Osteoblast (primary cell): ENCODE measurements around the gene FAM110C. TPM values are rescaled to one million over a fixed set of nuclear protein-coding genes. Genes with fewer than 3 reads are reported as not detected.
"Not testable (repeated sequence)": the region's sequence is repeated elsewhere in the genome, so short reads cannot be mapped to it uniquely, and the experiment has no call there.

Experiments
- DNase-seq: peaks from one replicate; pipeline ENCODE4 v3.0.0; 2011; ENCODE audit warnings: low spot score, mixed read lengths; ENCODE audit not compliant: insufficient read length; ENCODE audit errors: missing footprints
- H2AFZ ChIP-seq: 2 replicates; pipeline ENCODE4 v1.6.0; 2011; ENCODE audit warnings: mild to moderate bottlenecking, low read length
- H3K27ac ChIP-seq: 2 replicates; pipeline ENCODE4 v1.5.1; 2011; ENCODE audit warnings: mild to moderate bottlenecking, low read depth, low read length, moderate library complexity
- H3K27me3 ChIP-seq: 2 replicates; pipeline ENCODE4 v1.6.0; 2012; ENCODE audit warnings: mild to moderate bottlenecking, control low read depth, inconsistent platforms, low read length, moderate library complexity; ENCODE audit not compliant: insufficient read depth
- H3K36me3 ChIP-seq: 2 replicates; pipeline ENCODE4 v1.5.1; 2011; ENCODE audit warnings: mild to moderate bottlenecking, low read length, control low read depth, moderate library complexity; ENCODE audit not compliant: insufficient read depth
- H3K4me1 ChIP-seq: 2 replicates; pipeline ENCODE4 v1.5.1; 2011; ENCODE audit warnings: mild to moderate bottlenecking, low read length, control low read depth, moderate library complexity; ENCODE audit not compliant: insufficient read depth
- H3K4me2 ChIP-seq: 2 replicates; pipeline ENCODE4 v1.6.0; 2011; ENCODE audit warnings: mild to moderate bottlenecking, low read length; ENCODE audit not compliant: insufficient read depth
- H3K4me3 ChIP-seq: fragments of 200-600 bp; sonication (generic); 3 replicates; pipeline ENCODE4 v1.5.1; 2012; ENCODE audit warnings: mild to moderate bottlenecking, low read length, inconsistent platforms; ENCODE audit not compliant: insufficient read depth
- H3K79me2 ChIP-seq: 2 replicates; pipeline ENCODE4 v1.6.0; 2012; ENCODE audit warnings: mild to moderate bottlenecking, low read length, control low read depth, inconsistent platforms; ENCODE audit not compliant: insufficient read depth
- H3K9me3 ChIP-seq: 2 replicates; pipeline ENCODE4 v1.5.1; 2011; ENCODE audit warnings: low read depth, low read length, control low read depth
- H4K20me1 ChIP-seq: 2 replicates; pipeline ENCODE4 v1.6.0; 2012; ENCODE audit warnings: mild to moderate bottlenecking, low read length, control low read depth; ENCODE audit not compliant: insufficient read depth
- total RNA-seq: library from RNA; depleted of rRNA; stranded (reverse); fragments of >200 nt; gene quantifications from 2 replicates; pipeline ENCODE4 v1.2.3, GENCODE V29; 2012
- TF ChIP-seq, protein P1 (sequence below): IDR thresholded peaks from 2 replicates; pipeline ENCODE4 v1.5.1; 2011; ENCODE audit warnings: mild to moderate bottlenecking, low read depth, low read length, moderate library complexity; ENCODE audit errors: extremely low read depth

Gene FAM110C
- total RNA-seq, 1 donor = not detected

GRCh38 chr2:26891-27290 is 19.4 kb downstream of the FAM110C start:
- no peak overlapping the region for H3K4me3 ChIP-seq
- H3K27me3 ChIP-seq = no peaks in the 10 kb centered on the region
- H3K27ac ChIP-seq = no peak overlapping the region
- DNase-seq = no peak
- no peak overlapping the region for H3K4me2 ChIP-seq
- TF ChIP-seq, protein P1, sequence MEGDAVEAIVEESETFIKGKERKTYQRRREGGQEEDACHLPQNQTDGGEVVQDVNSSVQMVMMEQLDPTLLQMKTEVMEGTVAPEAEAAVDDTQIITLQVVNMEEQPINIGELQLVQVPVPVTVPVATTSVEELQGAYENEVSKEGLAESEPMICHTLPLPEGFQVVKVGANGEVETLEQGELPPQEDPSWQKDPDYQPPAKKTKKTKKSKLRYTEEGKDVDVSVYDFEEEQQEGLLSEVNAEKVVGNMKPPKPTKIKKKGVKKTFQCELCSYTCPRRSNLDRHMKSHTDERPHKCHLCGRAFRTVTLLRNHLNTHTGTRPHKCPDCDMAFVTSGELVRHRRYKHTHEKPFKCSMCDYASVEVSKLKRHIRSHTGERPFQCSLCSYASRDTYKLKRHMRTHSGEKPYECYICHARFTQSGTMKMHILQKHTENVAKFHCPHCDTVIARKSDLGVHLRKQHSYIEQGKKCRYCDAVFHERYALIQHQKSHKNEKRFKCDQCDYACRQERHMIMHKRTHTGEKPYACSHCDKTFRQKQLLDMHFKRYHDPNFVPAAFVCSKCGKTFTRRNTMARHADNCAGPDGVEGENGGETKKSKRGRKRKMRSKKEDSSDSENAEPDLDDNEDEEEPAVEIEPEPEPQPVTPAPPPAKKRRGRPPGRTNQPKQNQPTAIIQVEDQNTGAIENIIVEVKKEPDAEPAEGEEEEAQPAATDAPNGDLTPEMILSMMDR = no peak
- no peaks in the 10 kb centered on the region for H4K20me1 ChIP-seq
- no peaks in the 10 kb centered on the region for H3K9me3 ChIP-seq
- no peaks in the 10 kb centered on the region for H3K36me3 ChIP-seq
- no peak overlapping the region for H2AFZ ChIP-seq
- H3K4me1 ChIP-seq = no peaks in the 10 kb centered on the region
- H3K79me2 ChIP-seq = no peaks in the 10 kb centered on the region

- no peaks in the 10 kb centered on the region for H3K36me3 ChIP-seq
- no peaks in the 10 kb centered on the region for H3K4me1 ChIP-seq
- no peak overlapping the region for H3K4me2 ChIP-seq
- H3K27ac ChIP-seq = no peak overlapping the region
- no peaks in the 10 kb centered on the region for H3K27me3 ChIP-seq
- H3K9me3 ChIP-seq = no peaks in the 10 kb centered on the region
- H3K79me2 ChIP-seq = no peaks in the 10 kb centered on the region
- H3K4me3 ChIP-seq = no peak overlapping the region
- H2AFZ ChIP-seq = no peak overlapping the region
- no peaks in the 10 kb centered on the region for H4K20me1 ChIP-seq
- DNase-seq = no peak
- TF ChIP-seq, protein P1 = no peak
Observed at GRCh38 chr2:25543-25942, 20.8 kb downstream of the FAM110C start.

DNA sequence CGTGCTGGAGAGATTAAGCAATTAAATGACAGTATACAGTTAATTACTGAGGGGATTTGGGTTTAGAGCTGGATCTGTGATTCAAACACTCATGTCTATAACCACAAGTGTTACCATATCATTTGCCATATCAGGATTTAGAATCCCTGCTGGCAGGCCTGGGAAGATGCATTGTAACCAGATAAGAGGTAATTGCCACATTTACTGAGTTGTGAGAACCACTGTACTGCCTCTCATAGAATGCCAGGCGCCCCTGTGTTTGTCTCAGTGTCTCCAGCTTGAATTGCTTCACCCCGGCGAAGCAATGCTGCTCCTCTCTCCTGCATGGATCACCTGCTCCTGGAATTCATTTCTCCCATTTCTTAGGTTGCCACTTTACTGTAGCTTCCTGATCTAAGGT is 21.7 kb downstream of the FAM110C start:
- not testable (repeated sequence) for H3K27me3 ChIP-seq, H3K36me3 ChIP-seq, H3K27ac ChIP-seq, H3K4me1 ChIP-seq, H4K20me1 ChIP-seq, H3K4me3 ChIP-seq, DNase-seq, H3K9me3 ChIP-seq, H3K79me2 ChIP-seq, H2AFZ ChIP-seq, H3K4me2 ChIP-seq

GRCh38 chr2:24107-24506 is 22.2 kb downstream of the FAM110C start:
- H3K36me3 ChIP-seq = no peaks in the 10 kb centered on the region
- no peak overlapping the region for H3K27ac ChIP-seq
- H3K9me3 ChIP-seq = no peaks in the 10 kb centered on the region
- TF ChIP-seq, protein P1 = no peak
- no peaks in the 10 kb centered on the region for H3K27me3 ChIP-seq
- H2AFZ ChIP-seq = no peak overlapping the region
- H4K20me1 ChIP-seq = no peaks in the 10 kb centered on the region
- no peak for DNase-seq
- H3K79me2 ChIP-seq = no peaks in the 10 kb centered on the region
- no peak overlapping the region for H3K4me3 ChIP-seq
- H3K4me1 ChIP-seq = no peaks in the 10 kb centered on the region
- H3K4me2 ChIP-seq = no peak overlapping the region
